ENCODE results near the gene DRC3. TPM values are rescaled to one million over a fixed set of nuclear protein-coding genes. Genes with fewer than 3 reads are reported as not detected.
A peak's percentile ranks its signal among the peaks of the same experiment; 100 is the strongest.

The DRC3 gene
- total and polyA plus RNA-seq, 2 donors (not counting 1 experiment from before 2014, with no cell fraction given), result 0.17 TPM; not detected in 1

DNA sequence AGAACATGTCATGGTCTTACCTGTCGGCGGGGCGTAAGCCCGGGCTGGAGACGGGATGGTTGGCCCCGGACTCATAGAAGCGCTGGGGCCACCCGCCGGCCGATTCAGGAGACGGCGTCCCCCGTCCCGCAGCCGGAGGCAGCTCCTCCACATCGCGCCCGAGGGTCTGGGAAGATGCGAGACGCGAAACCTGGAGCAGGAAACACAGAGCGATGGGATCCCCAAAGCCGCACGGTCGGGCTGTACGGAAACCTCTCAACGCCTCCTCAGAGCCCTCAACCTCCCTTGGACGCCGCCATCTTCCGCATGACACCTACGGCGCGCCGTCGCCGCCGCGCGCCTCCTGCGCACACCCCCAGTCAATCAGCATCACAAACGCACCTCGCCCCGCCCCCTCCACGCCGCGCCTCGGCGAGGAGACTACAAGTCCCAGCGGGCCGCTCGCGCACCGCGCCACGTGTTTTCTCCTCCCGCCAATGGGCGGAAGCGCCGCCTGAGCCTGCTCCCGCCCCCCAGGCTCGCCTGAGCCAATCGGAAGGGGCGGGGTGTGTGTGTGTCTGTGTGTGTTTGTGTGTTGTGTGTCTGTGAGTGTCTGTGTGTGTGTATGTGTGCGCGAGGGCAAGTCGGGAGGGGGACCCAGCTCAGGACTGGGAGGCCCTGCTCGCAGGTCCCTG, 66.3 kb downstream of the DRC3 start, which contains the start of the genes ATPAF2 and GID4:
Gene ATPAF2 (minus strand): TSS at position 308 of the 674 bp plus-strand sequence. CDS start 155 bp downstream, at position 153.
Gene GID4 (plus strand): TSS at position 548 of the 674 bp plus-strand sequence. CDS start 57 bp downstream, at position 605.
- Histone ChIP-seq H3K27me3 (replicated peaks in 1 of 4; ENCODE audit: control extremely low read depth in 1 of 4, control insufficient read depth in 3 of 4, insufficient read depth in 4 of 4, low read length in 3 of 4) (no peaks in the 10 kb centered on the region), H2AFZ (ENCODE audit: insufficient read depth, low read depth, low read length, poor library complexity, severe bottlenecking) (peak within 1 kb of the TSS; percentile 83), H3K9me3 (ENCODE audit: control extremely low read depth in 1 of 3, control insufficient read depth in 2 of 3, insufficient read depth in 1 of 3, low read length in 2 of 3) (no peaks in the 10 kb centered on the region), H3K79me2 (ENCODE audit: control insufficient read depth, insufficient read depth, low read length) (peaks cover 84% of the 10 kb centered on the region), H3K9ac (ENCODE audit: low read length) (peak within 1 kb of the TSS; percentile 91), H3K36me3 (replicated peaks in 1 of 2; ENCODE audit: control extremely low read depth in 1 of 2, control insufficient read depth in 1 of 2, extremely low read depth in 1 of 2, insufficient read depth in 2 of 2, low read length in 1 of 2) (no peaks in the 10 kb centered on the region), H3K27ac (ENCODE audit: low read length in 2 of 2) (peak within 1 kb of the TSS; percentile 43 to 90), H3K4me2 (replicated peaks; ENCODE audit: low read depth, low read length, poor library complexity, severe bottlenecking) (peak within 1 kb of the TSS; percentile 91), H3K4me1 (ENCODE audit: control insufficient read depth in 2 of 2, insufficient read depth in 2 of 2, low read length in 2 of 2) (peaks cover 24 to 33% of the 10 kb centered on the region in 2 donors), H3K4me3 (ENCODE audit: control extremely low read depth in 1 of 5, extremely low read depth in 1 of 5, insufficient read depth in 1 of 5, low read depth in 2 of 5, low read length in 4 of 5) (peak within 1 kb of the TSS; percentile 85 to 100 (median 96)), H4K20me1 (ENCODE audit: control insufficient read depth, insufficient read depth, low read length, poor library complexity, severe bottlenecking) (peaks cover 36% of the 10 kb centered on the region)
- intact Hi-C loops (cut with micrococcal nuclease), result loop anchor here (1.0 to 10.0 kb wide), 11 partner anchors 48 to 1936 kb away; partner anchors contain the start of genes AKAP10, COPS3, DRC3 and DRG2
- no peaks in the 10 kb centered on the region for H3K9me3 Mint-ChIP-seq (ENCODE audit: insufficient read depth)
- ChIA-PET CTCF (interaction anchor here (0.6 to 1.0 kb wide), 2 partner anchors 66 to 444 kb away, joined by 3 read pairs; no protein-coding TSS in a partner anchor), POLR2A (interaction anchor here (0.9 to 1.9 kb wide), 2 partner anchors 145 to 288 kb away, joined by 3 to 8 read pairs; partner anchors contain the start of gene ALKBH5)
- H3K27ac Mint-ChIP-seq, result peak within 1 kb of the TSS; percentile 92
- WGBS (ENCODE audit: insufficient coverage), result under 1% methylated on average over 62 of the region's 67 CpGs
- no peaks in the 10 kb centered on the region for H3K27me3 Mint-ChIP-seq
- peak within 1 kb of the TSS; percentile 93 for H3K4me3 Mint-ChIP-seq
- H3K4me1 Mint-ChIP-seq, result peaks cover 61% of the 10 kb centered on the region
- no peak for TF ChIP-seq EZH2 (IDR thresholded peaks at IDR 0.05; ENCODE audit: borderline replicate concordance, insufficient read depth, low read depth, low read length, poor library complexity, severe bottlenecking)
- TF ChIP-seq, protein P1, sequence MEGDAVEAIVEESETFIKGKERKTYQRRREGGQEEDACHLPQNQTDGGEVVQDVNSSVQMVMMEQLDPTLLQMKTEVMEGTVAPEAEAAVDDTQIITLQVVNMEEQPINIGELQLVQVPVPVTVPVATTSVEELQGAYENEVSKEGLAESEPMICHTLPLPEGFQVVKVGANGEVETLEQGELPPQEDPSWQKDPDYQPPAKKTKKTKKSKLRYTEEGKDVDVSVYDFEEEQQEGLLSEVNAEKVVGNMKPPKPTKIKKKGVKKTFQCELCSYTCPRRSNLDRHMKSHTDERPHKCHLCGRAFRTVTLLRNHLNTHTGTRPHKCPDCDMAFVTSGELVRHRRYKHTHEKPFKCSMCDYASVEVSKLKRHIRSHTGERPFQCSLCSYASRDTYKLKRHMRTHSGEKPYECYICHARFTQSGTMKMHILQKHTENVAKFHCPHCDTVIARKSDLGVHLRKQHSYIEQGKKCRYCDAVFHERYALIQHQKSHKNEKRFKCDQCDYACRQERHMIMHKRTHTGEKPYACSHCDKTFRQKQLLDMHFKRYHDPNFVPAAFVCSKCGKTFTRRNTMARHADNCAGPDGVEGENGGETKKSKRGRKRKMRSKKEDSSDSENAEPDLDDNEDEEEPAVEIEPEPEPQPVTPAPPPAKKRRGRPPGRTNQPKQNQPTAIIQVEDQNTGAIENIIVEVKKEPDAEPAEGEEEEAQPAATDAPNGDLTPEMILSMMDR (IDR thresholded peaks at IDR 0.05), result no peak
- ATAC-seq (ENCODE audit: low read depth) (peak; percentile 86), DNase-seq (peak; percentile 100)

Measured in B cell (primary cell).